Right cardiac atrium (tissue), 5 donors: ENCODE data around the gene LRRTM4. TPM values are rescaled to one million over a fixed set of nuclear protein-coding genes. Genes with fewer than 3 reads are reported as not detected.

ENCODE experiments used
- ATAC-seq, 2 donors: fragments of 200-7000 bp; cut with Tn5 transposase; one replicate each; pipeline versions ENCODE4 v1.8.0 to v1.9.1; 2020; ENCODE audit warnings: moderate library complexity in 2 of 2, mild to moderate bottlenecking in 1 of 2
- DNase-seq, 3 donors: peaks; one replicate each; pipeline ENCODE4 v3.0.0-alpha.2; 2020
- H3K27ac ChIP-seq: one replicate; pipeline ENCODE4 v1.5.1; 2013; ENCODE audit warnings: mild to moderate bottlenecking, low read length, control low read depth, moderate library complexity
- H3K27me3 ChIP-seq: one replicate; pipeline ENCODE4 v1.6.1; 2013; ENCODE audit not compliant: control insufficient read depth, insufficient read depth
- H3K4me1 ChIP-seq: one replicate; pipeline ENCODE4 v1.6.1; 2013; ENCODE audit warnings: low read length; ENCODE audit not compliant: control insufficient read depth, insufficient read depth
- H3K4me3 ChIP-seq: one replicate; pipeline ENCODE4 v1.5.1; 2013; ENCODE audit warnings: low read length, control low read depth
- H3K9me3 ChIP-seq: one replicate; pipeline ENCODE4 v1.6.1; 2013; ENCODE audit warnings: low read length; ENCODE audit not compliant: control insufficient read depth
- WGBS: extraction: QIAGEN DNeasy Blood & Tissue Kit; methylation state at CpG from one replicate; pipeline ENCODE4 v1.1.7; 2013; 5-methylcytosine and 5-hydroxymethylcytosine counted together
- intact Hi-C, 4 donors: fragments of 100-400 bp; cut with DNase I; formaldehyde crosslinking; loops; one replicate each; pipeline versions ENCODE4 v1.11.0 to v1.14.0; 2022 to 2023
- polyA plus RNA-seq: library from polyadenylated mRNA; stranded (reverse); fragments of 200-250 nt; gene quantifications from one replicate; pipeline ENCODE4 v1.2.3, GENCODE V29; 2013
- total RNA-seq, 4 donors: library from RNA; stranded (reverse); fragmentation: NEBNext Ultra II Directional; extraction: Animal tissue kit (Norgen Biotek cat#: 25700); gene quantifications; one replicate each; pipeline ENCODE4 v1.2.1, GENCODE V29; 2021
- donor health status: healthy with polysubstance abuse.
- donor health status: DM: no; HTN: yes; CAD: no.
- donor health status: DM: no; HTN: no; CAD: no.
- donor health status: DM: no; HTN: yes; CAD: no; lungs with severe emphysema.
- donor health status: DM: yes; HTN: yes; CAD: no.

LRRTM4 gene
- total and polyA plus RNA-seq, 5 donors, result 0.09 to 1.0 (median 0.59) TPM

DNA sequence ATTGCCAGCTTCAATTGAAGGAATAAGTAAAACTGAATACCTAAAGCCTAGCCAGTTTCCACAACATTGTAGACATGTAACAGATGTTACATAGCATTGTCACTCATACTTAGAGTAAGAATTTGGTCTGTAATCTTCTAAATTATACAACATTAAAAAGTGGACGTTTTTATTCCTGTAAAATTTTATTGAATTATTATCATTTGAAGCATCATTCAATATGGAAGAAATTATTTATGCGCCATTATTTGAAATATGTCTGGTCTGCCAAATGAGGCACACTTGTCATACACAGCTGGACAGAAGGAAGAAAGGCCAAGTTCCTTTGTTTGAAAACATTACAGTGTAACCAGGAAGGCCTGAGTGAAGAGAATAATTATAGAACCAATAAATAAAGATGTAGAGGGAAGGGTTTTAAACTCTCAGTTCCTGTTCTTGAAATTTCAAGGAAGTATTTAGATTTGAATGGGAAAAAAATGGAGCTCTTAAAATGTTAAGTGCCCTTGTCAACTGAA is 575.5 kb downstream of the LRRTM4 start:
- H3K4me1 ChIP-seq, result no peaks in the 10 kb centered on the region
- no peaks in the 10 kb centered on the region for H3K27me3 ChIP-seq
- ATAC-seq (no peak), DNase-seq (no peak)
- no peak overlapping the region for H3K27ac ChIP-seq
- intact Hi-C loops, result no loop called here
- no peak overlapping the region for H3K4me3 ChIP-seq
- 38% methylated on average over 2 of the region's 2 CpGs for WGBS
- H3K9me3 ChIP-seq, result no peaks in the 10 kb centered on the region

GRCh38 chr2:76940559-76940958 is 581.6 kb downstream of the LRRTM4 start:
- DNase-seq, result no peak
- WGBS, result 70% methylated on average over 3 of the region's 3 CpGs
- Histone ChIP-seq H3K4me3 (no peak overlapping the region), H3K9me3 (no peaks in the 10 kb centered on the region), H3K4me1 (no peaks in the 10 kb centered on the region), H3K27ac (no peak overlapping the region), H3K27me3 (no peaks in the 10 kb centered on the region)
- no peak for ATAC-seq
- intact Hi-C loops, result no loop called here

DNA sequence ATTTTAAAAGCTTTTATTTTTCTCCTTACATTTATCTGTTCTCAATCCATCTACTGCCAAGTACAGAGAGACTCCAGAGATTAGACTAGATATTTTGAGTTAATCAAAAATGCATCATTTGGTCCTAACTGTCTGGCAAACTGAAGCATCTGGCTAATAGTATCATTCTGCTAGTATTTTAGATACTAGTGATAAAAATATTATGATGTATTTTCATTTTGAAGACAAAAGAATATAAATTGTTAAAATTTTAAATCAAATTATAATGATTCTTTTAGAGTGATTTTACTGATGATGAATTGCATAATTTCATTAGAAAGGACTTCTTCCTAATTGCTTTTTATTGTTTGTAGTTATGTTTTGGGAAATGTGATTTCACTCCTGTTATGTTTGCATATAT is 584.0 kb downstream of the LRRTM4 start:
- DNase-seq (no peak), ATAC-seq (no peak)
- no peaks in the 10 kb centered on the region for H3K9me3 ChIP-seq
- intact Hi-C loops, result no loop called here
- no peak overlapping the region for H3K4me3 ChIP-seq
- H3K27ac ChIP-seq, result no peak overlapping the region
- no peaks in the 10 kb centered on the region for H3K27me3 ChIP-seq
- H3K4me1 ChIP-seq, result no peaks in the 10 kb centered on the region

GRCh38 chr2:76932550-76932949 is 589.6 kb downstream of the LRRTM4 start:
- ATAC-seq, result no peak
- intact Hi-C loops, result no loop called here
- DNase-seq, result no peak

DNA sequence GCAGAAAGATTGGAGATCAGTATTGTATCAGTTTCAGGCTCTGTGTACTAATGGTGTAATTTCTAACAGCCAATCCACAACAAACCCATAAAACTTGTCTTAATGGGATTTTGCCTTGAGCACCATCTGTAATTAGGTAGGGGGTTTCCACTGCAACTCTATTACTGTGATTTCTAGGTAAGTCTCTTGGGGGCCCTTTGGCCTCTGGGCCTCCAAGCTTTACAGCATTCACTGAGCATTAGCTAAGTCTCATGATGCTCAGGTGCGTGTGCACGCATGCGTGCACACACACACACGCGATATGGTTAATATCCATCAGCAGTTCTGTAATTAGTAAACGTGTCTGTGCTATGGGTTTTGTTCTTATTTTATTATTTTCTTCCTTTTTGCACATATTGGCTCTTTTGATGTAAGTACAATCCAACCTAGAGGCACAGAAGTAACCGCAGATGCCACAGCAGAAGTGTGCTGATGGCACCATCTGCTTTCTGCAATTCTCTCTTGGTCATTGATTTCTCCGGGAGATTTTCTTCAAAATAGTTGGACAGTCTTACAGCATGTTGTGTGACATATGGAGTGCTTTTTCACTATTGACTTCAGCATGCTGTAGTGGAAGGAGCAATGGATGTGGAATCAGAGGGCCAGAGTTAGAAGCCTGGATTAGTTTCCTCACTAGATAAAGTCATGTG is 592.0 kb downstream of the LRRTM4 start:
- H3K27ac ChIP-seq, result no peak overlapping the region
- 91% methylated on average over 8 of the region's 8 CpGs for WGBS

More at GRCh38 chr2:76932550-76932949, 589.6 kb downstream of the LRRTM4 start:
- Histone ChIP-seq H3K4me3 (no peak overlapping the region), H3K9me3 (no peaks in the 10 kb centered on the region), H3K27ac (no peak overlapping the region), H3K4me1 (no peaks in the 10 kb centered on the region), H3K27me3 (no peaks in the 10 kb centered on the region)
- WGBS, result 72% methylated on average over 2 of the region's 2 CpGs

GRCh38 chr2:76928026-76928425 is 594.1 kb downstream of the LRRTM4 start:
- Histone ChIP-seq H3K9me3 (no peaks in the 10 kb centered on the region), H3K4me3 (no peak overlapping the region), H3K4me1 (no peaks in the 10 kb centered on the region), H3K27ac (no peak overlapping the region), H3K27me3 (no peaks in the 10 kb centered on the region)
- intact Hi-C loops, result no loop called here
- ATAC-seq (no peak), DNase-seq (no peak)

More for the DNA sequence above, 592.0 kb downstream of the LRRTM4 start:
- no peaks in the 10 kb centered on the region for H3K27me3 ChIP-seq
- ATAC-seq (no peak), DNase-seq (no peak)
- H3K4me3 ChIP-seq, result no peak overlapping the region
- no peaks in the 10 kb centered on the region for H3K4me1 ChIP-seq
- no peaks in the 10 kb centered on the region for H3K9me3 ChIP-seq
- intact Hi-C loops, result no loop called here

DNA sequence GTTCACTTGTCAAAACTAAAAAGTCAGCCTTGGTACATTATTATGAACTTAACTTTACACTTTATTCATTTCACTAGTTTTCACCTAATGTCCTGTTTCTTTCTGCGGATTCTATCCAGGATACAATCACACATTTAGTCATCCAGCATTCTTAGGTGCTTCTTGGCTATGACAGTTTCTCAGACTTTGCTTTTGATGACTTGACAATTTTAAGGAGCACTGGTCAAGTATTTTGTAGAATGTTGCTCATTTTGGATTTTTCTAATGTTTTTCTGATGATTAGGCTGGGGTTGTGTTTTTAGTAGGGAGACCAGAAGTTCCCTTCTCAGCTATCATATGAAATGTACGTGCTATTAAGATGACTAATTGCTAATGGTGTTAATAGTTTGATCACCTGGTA is 601.2 kb downstream of the LRRTM4 start:
- H3K4me1 ChIP-seq, result no peaks in the 10 kb centered on the region
- 77% methylated on average over 2 of the region's 2 CpGs for WGBS
- intact Hi-C loops, result no loop called here
- H3K4me3 ChIP-seq, result no peak overlapping the region
- no peaks in the 10 kb centered on the region for H3K9me3 ChIP-seq
- H3K27ac ChIP-seq, result no peak overlapping the region
- no peak for ATAC-seq
- H3K27me3 ChIP-seq, result no peaks in the 10 kb centered on the region
- no peak for DNase-seq

- ATAC-seq, result no peak
- WGBS, result 86% methylated on average over 6 of the region's 6 CpGs
Measured at GRCh38 chr2:76895469-76895868, 626.7 kb downstream of the LRRTM4 start.

DNA sequence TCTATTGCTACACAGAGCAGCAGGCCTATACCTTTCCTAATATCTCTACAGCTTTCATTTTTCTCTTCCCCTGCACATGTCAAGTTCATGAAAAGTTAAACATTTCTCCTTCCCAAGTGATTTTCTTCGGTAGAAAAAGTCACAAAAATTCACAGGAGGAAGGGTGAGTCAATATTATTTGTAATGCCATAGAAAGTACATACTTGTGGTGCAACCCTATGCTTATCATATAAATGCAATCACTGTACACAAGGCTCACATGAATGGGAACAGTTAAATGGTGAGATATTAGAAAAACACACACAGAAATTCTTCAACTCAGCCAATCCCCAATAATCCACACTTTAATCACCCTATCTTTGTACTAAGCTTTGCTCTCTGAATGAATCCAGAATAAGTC is 651.6 kb downstream of the LRRTM4 start:
- no peaks in the 10 kb centered on the region for H3K4me1 ChIP-seq
- DNase-seq, result no peak
- no peaks in the 10 kb centered on the region for H3K9me3 ChIP-seq
- intact Hi-C loops, result no loop called here
- no peak overlapping the region for H3K27ac ChIP-seq
- WGBS, result 60% methylated on average over 1 of the region's 1 CpG
- no peaks in the 10 kb centered on the region for H3K27me3 ChIP-seq
- no peak for ATAC-seq
- no peak overlapping the region for H3K4me3 ChIP-seq

More at GRCh38 chr2:76895469-76895868, 626.7 kb downstream of the LRRTM4 start:
- DNase-seq, result no peak
- Histone ChIP-seq H3K27me3 (no peaks in the 10 kb centered on the region), H3K27ac (no peak overlapping the region), H3K4me1 (no peaks in the 10 kb centered on the region), H3K4me3 (no peak overlapping the region), H3K9me3 (no peaks in the 10 kb centered on the region)
- intact Hi-C loops, result no loop called here

DNA sequence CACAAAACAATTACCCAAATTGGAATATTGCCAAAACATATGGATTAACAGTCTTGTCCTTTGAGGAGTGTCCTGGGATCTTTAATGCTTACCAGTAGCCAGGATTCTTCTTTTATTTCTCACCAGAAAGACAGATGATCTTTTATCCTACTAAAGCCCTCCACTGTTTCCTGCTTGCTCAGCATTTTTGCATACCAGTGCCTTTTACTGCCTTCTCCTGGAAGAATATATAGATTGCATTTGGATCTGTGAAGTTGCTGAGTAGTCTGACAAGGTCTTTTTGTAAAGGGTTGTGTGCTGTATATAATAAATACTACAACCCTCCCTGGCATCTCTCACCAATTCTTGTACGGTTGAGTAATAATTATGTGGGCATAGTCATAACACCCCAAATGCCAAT is 652.2 kb downstream of the LRRTM4 start:
- H3K4me3 ChIP-seq, result no peak overlapping the region
- H3K27me3 ChIP-seq, result no peaks in the 10 kb centered on the region
- no peak overlapping the region for H3K27ac ChIP-seq
- no peaks in the 10 kb centered on the region for H3K9me3 ChIP-seq
- DNase-seq (no peak), ATAC-seq (no peak)
- H3K4me1 ChIP-seq, result no peaks in the 10 kb centered on the region
- WGBS, result 82% methylated on average over 1 of the region's 1 CpG
- intact Hi-C loops, result no loop called here

GRCh38 chr2:76867854-76868253 is 654.3 kb downstream of the LRRTM4 start:
- Histone ChIP-seq H3K9me3 (no peaks in the 10 kb centered on the region), H3K27ac (no peak overlapping the region), H3K4me3 (no peak overlapping the region), H3K4me1 (no peaks in the 10 kb centered on the region), H3K27me3 (no peaks in the 10 kb centered on the region)
- WGBS, result 37% methylated on average over 2 of the region's 2 CpGs
- intact Hi-C loops, result no loop called here
- DNase-seq, result no peak
- ATAC-seq, result no peak

- Histone ChIP-seq H3K4me3 (no peak overlapping the region), H3K9me3 (no peaks in the 10 kb centered on the region), H3K27me3 (no peaks in the 10 kb centered on the region), H3K4me1 (no peaks in the 10 kb centered on the region), H3K27ac (no peak overlapping the region)
- intact Hi-C loops, result no loop called here
- no peak for ATAC-seq
- WGBS, result 79% methylated on average over 1 of the region's 1 CpG
- DNase-seq, result no peak
Measured at GRCh38 chr2:76866464-76866863, 655.7 kb downstream of the LRRTM4 start.
